Astrocyte of the spinal cord (primary cell): ENCODE results near the gene SLC16A4.

Experiments
- DNase-seq: peaks from one replicate; pipeline ENCODE4 v3.0.0; 2011; ENCODE audit warnings: low read depth, low spot score
- H3K4me3 ChIP-seq: 2 replicates; pipeline ENCODE4 v1.5.1; 2011; ENCODE audit warnings: low read depth, mild to moderate bottlenecking, low read length, moderate library complexity
- in situ Hi-C: cut with HindIII; loops from 2 replicates; pipeline ENCODE4 v1.10.0; 2017; ENCODE audit warnings: low sequenced_read_pairs
- TF ChIP-seq, protein P1 (sequence below): IDR thresholded peaks from 2 replicates; pipeline ENCODE4 v1.5.1; 2012; ENCODE audit warnings: low read depth, mild to moderate bottlenecking, low read length, inconsistent platforms

The SLC16A4 gene

DNA sequence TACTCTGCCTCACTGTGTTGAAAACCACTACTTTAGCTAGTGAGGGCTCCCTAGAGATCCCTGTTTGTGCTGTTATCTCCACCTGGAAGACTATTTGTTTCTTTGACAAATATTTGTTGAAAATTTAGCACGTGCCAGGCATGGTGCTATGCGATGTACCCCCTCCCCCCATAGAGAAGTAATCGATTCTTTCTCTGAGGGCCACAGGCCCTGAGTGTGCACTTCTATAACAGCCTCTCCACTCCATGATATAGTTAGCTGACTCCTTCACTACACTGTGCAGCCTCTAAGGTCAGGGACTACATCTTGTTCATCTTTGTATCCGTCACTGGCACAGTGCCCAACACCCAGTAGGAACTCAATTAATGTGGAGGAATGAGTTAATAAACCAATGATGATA lies 69.0 kb downstream of the SLC16A4 start:
- DNase-seq: no peak
- in situ Hi-C loops: no loop called here
- TF ChIP-seq, protein P1, sequence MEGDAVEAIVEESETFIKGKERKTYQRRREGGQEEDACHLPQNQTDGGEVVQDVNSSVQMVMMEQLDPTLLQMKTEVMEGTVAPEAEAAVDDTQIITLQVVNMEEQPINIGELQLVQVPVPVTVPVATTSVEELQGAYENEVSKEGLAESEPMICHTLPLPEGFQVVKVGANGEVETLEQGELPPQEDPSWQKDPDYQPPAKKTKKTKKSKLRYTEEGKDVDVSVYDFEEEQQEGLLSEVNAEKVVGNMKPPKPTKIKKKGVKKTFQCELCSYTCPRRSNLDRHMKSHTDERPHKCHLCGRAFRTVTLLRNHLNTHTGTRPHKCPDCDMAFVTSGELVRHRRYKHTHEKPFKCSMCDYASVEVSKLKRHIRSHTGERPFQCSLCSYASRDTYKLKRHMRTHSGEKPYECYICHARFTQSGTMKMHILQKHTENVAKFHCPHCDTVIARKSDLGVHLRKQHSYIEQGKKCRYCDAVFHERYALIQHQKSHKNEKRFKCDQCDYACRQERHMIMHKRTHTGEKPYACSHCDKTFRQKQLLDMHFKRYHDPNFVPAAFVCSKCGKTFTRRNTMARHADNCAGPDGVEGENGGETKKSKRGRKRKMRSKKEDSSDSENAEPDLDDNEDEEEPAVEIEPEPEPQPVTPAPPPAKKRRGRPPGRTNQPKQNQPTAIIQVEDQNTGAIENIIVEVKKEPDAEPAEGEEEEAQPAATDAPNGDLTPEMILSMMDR: no peak
- H3K4me3 ChIP-seq: no peak overlapping the region

- no peak overlapping the region for H3K4me3 ChIP-seq
- in situ Hi-C loops: no loop called here
- no peak for DNase-seq
- TF ChIP-seq, protein P1: no peak
Measured at GRCh38 chr1:110321045-110321444, 69.8 kb downstream of the SLC16A4 start.

GRCh38 chr1:110320168-110320518 lies 70.7 kb downstream of the SLC16A4 start:
- DNase-seq: no peak
- H3K4me3 ChIP-seq: no peak overlapping the region
- TF ChIP-seq, protein P1: no peak
- in situ Hi-C loops: no loop called here

DNA sequence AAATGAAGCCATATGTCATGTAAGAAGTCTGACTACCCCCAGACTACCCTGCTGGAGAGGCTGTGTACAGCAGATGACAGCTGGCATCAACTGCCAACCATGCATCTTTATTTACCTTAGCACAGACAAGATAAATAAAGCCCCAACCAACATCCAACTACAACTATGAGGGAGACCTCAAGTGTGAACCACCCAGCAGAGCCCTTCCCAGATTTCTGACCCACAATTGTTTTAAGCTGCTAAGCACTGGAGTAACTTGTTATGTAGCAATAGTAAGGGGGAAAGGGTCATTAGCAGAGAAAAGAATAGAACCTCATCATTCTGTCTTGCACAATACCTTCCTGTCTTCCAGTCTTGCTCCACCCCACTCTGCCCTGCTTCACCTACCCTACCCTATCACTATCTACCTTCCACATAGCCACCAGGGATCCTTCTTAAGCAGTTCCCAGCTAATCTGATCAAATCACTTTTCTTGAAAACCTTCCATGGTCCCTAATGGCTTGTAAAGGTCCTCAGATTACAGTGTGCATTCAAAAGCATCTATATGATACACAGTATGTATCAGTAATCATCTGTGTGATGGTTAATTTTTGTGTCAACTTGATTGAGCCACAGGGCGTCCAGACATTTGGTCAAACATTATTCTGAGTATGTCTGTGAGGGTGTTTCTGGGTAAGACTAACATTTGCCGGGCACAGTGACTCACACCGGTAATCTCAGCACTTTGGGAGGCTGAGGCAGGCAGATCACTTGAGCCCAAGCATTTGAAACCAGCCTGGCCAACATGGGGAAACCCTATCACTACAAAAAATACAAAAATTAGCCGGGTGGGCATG lies 71.3 kb downstream of the SLC16A4 start:
- in situ Hi-C loops: no loop called here
- no peak for DNase-seq
- H3K4me3 ChIP-seq: no peak overlapping the region
- TF ChIP-seq, protein P1: no peak

GRCh38 chr1:110318046-110318445 lies 72.8 kb downstream of the SLC16A4 start:
- no peak for DNase-seq
- no peak overlapping the region for H3K4me3 ChIP-seq
- TF ChIP-seq, protein P1: no peak
- in situ Hi-C loops: no loop called here

GRCh38 chr1:110316735-110317134 lies 74.1 kb downstream of the SLC16A4 start:
- H3K4me3 ChIP-seq: no peak overlapping the region
- TF ChIP-seq, protein P1: no peak
- DNase-seq: no peak
- in situ Hi-C loops: no loop called here
